ENCODE data around the gene BLM. TPM values are rescaled to one million over a fixed set of nuclear protein-coding genes. Genes with fewer than 3 reads are reported as not detected.

Gene BLM
- total RNA-seq, 1 experiment from 2014 or later: 41.3 TPM

DNA sequence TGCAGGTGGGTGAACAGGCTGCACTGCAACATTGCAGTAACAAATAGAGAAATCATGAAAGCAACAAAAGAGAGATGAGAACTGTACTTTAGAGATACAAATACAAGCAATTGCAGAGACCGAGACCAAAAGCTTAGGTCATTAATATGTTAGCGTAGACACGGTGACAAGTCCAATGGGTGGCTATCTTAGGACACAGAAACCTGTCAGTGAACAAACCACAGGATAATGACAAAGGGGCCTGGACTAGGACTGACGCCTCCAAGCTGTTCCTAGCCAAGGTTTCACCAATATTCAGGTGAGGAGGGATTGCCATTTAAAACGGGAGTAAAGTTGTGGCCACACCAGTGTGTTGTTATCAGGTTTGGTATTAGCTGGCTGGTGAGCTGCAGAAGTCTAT lies 41.7 kb upstream of the BLM start:
- Histone ChIP-seq H3K79me1 (ENCODE audit: insufficient read depth, low read depth, low read length, poor library complexity, severe bottlenecking) (no peaks in the 10 kb centered on the region), H3K4me1 (ENCODE audit: insufficient read depth, low read length) (no peaks in the 10 kb centered on the region), H3K56ac (ENCODE audit: insufficient read length, low read depth, low read length) (no peak overlapping the region), H3K79me2 (ENCODE audit: insufficient read depth, low read length) (no peaks in the 10 kb centered on the region), H3K23ac (ENCODE audit: insufficient read length, low read depth, low read length) (no peak overlapping the region), H3K9ac (ENCODE audit: extremely low read depth, insufficient read length, low read length) (no peak overlapping the region), H3K9me3 (ENCODE audit: control insufficient read depth, low read depth, low read length) (no peaks in the 10 kb centered on the region), H4K5ac (ENCODE audit: insufficient read length, low read depth, low read length) (no peak overlapping the region), H3K4me2 (ENCODE audit: insufficient read depth, insufficient read length, low read length) (no peak overlapping the region), H4K8ac (replicated peaks; ENCODE audit: insufficient read length, low read depth, low read length) (no peak overlapping the region), H2BK120ac (ENCODE audit: low read depth, low read length, poor library complexity, severe bottlenecking) (no peak overlapping the region), H3K23me2 (ENCODE audit: insufficient read length, low read depth, low read length, poor library complexity, severe bottlenecking) (no peaks in the 10 kb centered on the region), H3K14ac (ENCODE audit: insufficient read depth, low read length) (no peak overlapping the region), H3K27ac (ENCODE audit: insufficient read length, low read depth, low read length) (no peak overlapping the region), H2AK5ac (ENCODE audit: insufficient read length, low read length) (no peak overlapping the region), H2BK12ac (ENCODE audit: insufficient read length, low read depth, low read length) (no peak overlapping the region), H2BK15ac (ENCODE audit: low read depth, low read length) (no peak overlapping the region), H3K27me3 (ENCODE audit: insufficient read depth, low read length) (no peaks in the 10 kb centered on the region), H2AFZ (ENCODE audit: low read length) (no peak overlapping the region), H4K91ac (ENCODE audit: insufficient read length, low read depth, low read length) (no peak overlapping the region), H2BK20ac (ENCODE audit: low read depth, low read length, poor library complexity, severe bottlenecking) (no peak overlapping the region), H3K18ac (ENCODE audit: insufficient read length, low read depth, low read length) (no peak overlapping the region), H3K4ac (ENCODE audit: low read depth, low read length) (no peak overlapping the region), H4K20me1 (ENCODE audit: control insufficient read depth, insufficient read depth, insufficient read length) (no peaks in the 10 kb centered on the region), H3T11ph (ENCODE audit: low read length) (no peak overlapping the region), H2BK5ac (ENCODE audit: insufficient read length, low read length) (no peak overlapping the region)
- Mint-ChIP-seq H3K36me3 (ENCODE audit: insufficient read depth in 1 of 3, low read depth in 3 of 3) (no peaks in the 10 kb centered on the region), H3K27ac (no peak overlapping the region), H3K4me1 (no peaks in the 10 kb centered on the region), H3K27me3 (ENCODE audit: low read depth) (peaks cover 2% of the 10 kb centered on the region), H3K4me3 (no peak overlapping the region), H3K9me3 (peaks cover 3% of the 10 kb centered on the region in 2 experiments; a peak in 1 of 5 replicates)
- no CpG with 5 or more reads among the region's 5 CpGs for WGBS (ENCODE audit: extremely low coverage, insufficient read length, low lambda C conversion rate)
- TF ChIP-seq, protein P1, sequence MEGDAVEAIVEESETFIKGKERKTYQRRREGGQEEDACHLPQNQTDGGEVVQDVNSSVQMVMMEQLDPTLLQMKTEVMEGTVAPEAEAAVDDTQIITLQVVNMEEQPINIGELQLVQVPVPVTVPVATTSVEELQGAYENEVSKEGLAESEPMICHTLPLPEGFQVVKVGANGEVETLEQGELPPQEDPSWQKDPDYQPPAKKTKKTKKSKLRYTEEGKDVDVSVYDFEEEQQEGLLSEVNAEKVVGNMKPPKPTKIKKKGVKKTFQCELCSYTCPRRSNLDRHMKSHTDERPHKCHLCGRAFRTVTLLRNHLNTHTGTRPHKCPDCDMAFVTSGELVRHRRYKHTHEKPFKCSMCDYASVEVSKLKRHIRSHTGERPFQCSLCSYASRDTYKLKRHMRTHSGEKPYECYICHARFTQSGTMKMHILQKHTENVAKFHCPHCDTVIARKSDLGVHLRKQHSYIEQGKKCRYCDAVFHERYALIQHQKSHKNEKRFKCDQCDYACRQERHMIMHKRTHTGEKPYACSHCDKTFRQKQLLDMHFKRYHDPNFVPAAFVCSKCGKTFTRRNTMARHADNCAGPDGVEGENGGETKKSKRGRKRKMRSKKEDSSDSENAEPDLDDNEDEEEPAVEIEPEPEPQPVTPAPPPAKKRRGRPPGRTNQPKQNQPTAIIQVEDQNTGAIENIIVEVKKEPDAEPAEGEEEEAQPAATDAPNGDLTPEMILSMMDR (conservative IDR thresholded peaks at IDR 0.05): no peak
- no peak for DNase-seq

Data from H9 (cell line).